ENCODE results near the gene EFEMP1.

GRCh38 chr2:55861733-55862132 is 61.8 kb downstream of the EFEMP1 start:
- no peak for TF ChIP-seq YY1 (IDR thresholded peaks at IDR 0.05; ENCODE audit: insufficient read depth, insufficient read length)
- no peak for TF ChIP-seq ZNF274 (IDR thresholded peaks at IDR 0.05; ENCODE audit: low read depth, low read length)
